Liver (tissue), 9 donors: Measurements from ENCODE around the gene MXD3. TPM values are rescaled to one million over a fixed set of nuclear protein-coding genes. Genes with fewer than 3 reads are reported as not detected.

Source experiments
- DNase-seq: peaks from one replicate; pipeline ENCODE4 v3.0.0-alpha.2; 2017; ENCODE audit warnings: low spot score
- H3K27ac ChIP-seq, 2 donors: one replicate each; pipeline ENCODE4 v1.7.0; 2013; ENCODE audit warnings: inconsistent platforms in 2 of 2, low read length in 2 of 2, control low read depth in 1 of 2, low read depth in 1 of 2, mild to moderate bottlenecking in 1 of 2
- H3K27me3 ChIP-seq, 4 donors: one replicate each; pipeline versions ENCODE4 v1.6.1 to v1.7.0; 2013; ENCODE audit warnings: low read length in 3 of 4, inconsistent platforms in 1 of 4, mild to moderate bottlenecking in 1 of 4, moderate library complexity in 1 of 4; ENCODE audit not compliant: control insufficient read depth in 4 of 4, insufficient read depth in 4 of 4
- H3K36me3 ChIP-seq, 4 donors: one replicate each; pipeline versions ENCODE4 v1.6.1 to v1.7.0; 2013; ENCODE audit warnings: low read length in 3 of 4, mild to moderate bottlenecking in 3 of 4, low read depth in 1 of 4, moderate library complexity in 1 of 4; ENCODE audit not compliant: control insufficient read depth in 4 of 4, insufficient read depth in 3 of 4
- H3K4me1 ChIP-seq, 4 donors: one replicate each; pipeline versions ENCODE4 v1.6.1 to v1.7.0; 2013; ENCODE audit warnings: low read length in 3 of 4, mild to moderate bottlenecking in 3 of 4, moderate library complexity in 1 of 4; ENCODE audit not compliant: control insufficient read depth in 4 of 4, insufficient read depth in 4 of 4
- H3K4me3 ChIP-seq, 3 donors: one replicate each; pipeline versions ENCODE4 v1.6.1 to v1.7.0; 2013; ENCODE audit warnings: low read length in 3 of 3, control low read depth in 1 of 3, low read depth in 1 of 3, mild to moderate bottlenecking in 1 of 3
- H3K9ac ChIP-seq, 2 donors: one replicate each; pipeline ENCODE4 v1.7.0; 2013; ENCODE audit warnings: low read length in 2 of 2, mild to moderate bottlenecking in 2 of 2, moderate library complexity in 2 of 2, control low read depth in 1 of 2, low read depth in 1 of 2
- H3K9me3 ChIP-seq, 4 donors: one replicate each; pipeline versions ENCODE4 v1.6.1 to v1.7.0; 2013; ENCODE audit warnings: low read length in 3 of 4; ENCODE audit not compliant: control insufficient read depth in 4 of 4
- FOXA1 ChIP-seq: IDR thresholded peaks from 2 replicates; pipeline ENCODE4 v1.6.1; 2016; ENCODE audit warnings: antibody characterized with exemption
- FOXA2 ChIP-seq: IDR thresholded peaks from 2 replicates; pipeline ENCODE4 v1.6.1; 2016; ENCODE audit warnings: antibody characterized with exemption
- GABPA ChIP-seq, 2 donors: IDR thresholded peaks in 1 of 2; conservative IDR thresholded peaks in 1 of 2; 2 replicates each; pipeline ENCODE4 v1.6.1; 2016; ENCODE audit warnings: antibody characterized with exemption in 2 of 2, mild to moderate bottlenecking in 1 of 2, moderate library complexity in 1 of 2
- HNF4A ChIP-seq, 2 donors: conservative IDR thresholded peaks; 2 replicates each; pipeline ENCODE4 v1.6.1; 2016; ENCODE audit warnings: antibody characterized with exemption in 2 of 2, mild to moderate bottlenecking in 2 of 2
- HNF4G ChIP-seq: IDR thresholded peaks from 2 replicates; pipeline ENCODE4 v1.6.1; 2016; ENCODE audit warnings: antibody characterized with exemption
- JUND ChIP-seq, 2 donors: IDR thresholded peaks; 2 replicates each; pipeline ENCODE4 v1.6.1; 2016; ENCODE audit warnings: antibody characterized with exemption in 2 of 2
- MAX ChIP-seq: IDR thresholded peaks from 2 replicates; pipeline ENCODE4 v1.6.1; 2016; ENCODE audit warnings: antibody characterized with exemption
- RAD21 ChIP-seq, 2 donors: IDR thresholded peaks; 2 replicates each; pipeline ENCODE4 v1.6.1; 2016; ENCODE audit warnings: antibody characterized with exemption in 2 of 2, mild to moderate bottlenecking in 2 of 2
- REST ChIP-seq: IDR thresholded peaks from 2 replicates; pipeline ENCODE4 v1.6.1; 2016; ENCODE audit warnings: antibody characterized with exemption, mild to moderate bottlenecking
- RXRA ChIP-seq, 2 donors: IDR thresholded peaks; 2 replicates each; pipeline ENCODE4 v1.6.1; 2017 to 2018; ENCODE audit warnings: antibody characterized with exemption in 2 of 2, mild to moderate bottlenecking in 1 of 2
- SP1 ChIP-seq: IDR thresholded peaks from 2 replicates; pipeline ENCODE4 v1.6.1; 2018; ENCODE audit warnings: antibody characterized with exemption, mild to moderate bottlenecking
- TAF1 ChIP-seq: conservative IDR thresholded peaks from 2 replicates; pipeline ENCODE4 v1.6.1; 2016; ENCODE audit warnings: antibody characterized with exemption, mild to moderate bottlenecking
- YY1 ChIP-seq: IDR thresholded peaks from 2 replicates; pipeline ENCODE4 v1.6.1; 2016; ENCODE audit warnings: antibody characterized with exemption, mild to moderate bottlenecking
- ZBTB33 ChIP-seq: IDR thresholded peaks from 2 replicates; pipeline ENCODE4 v1.6.1; 2016; ENCODE audit warnings: antibody characterized with exemption
- WGBS: extraction: QIAGEN DNeasy Blood & Tissue Kit; methylation state at CpG from one replicate; pipeline ENCODE4 v1.1.7; 2013; 5-methylcytosine and 5-hydroxymethylcytosine counted together
- polyA plus RNA-seq, 2 donors: library from polyadenylated mRNA; stranded (reverse) in 1 of 2; unstranded in 1 of 2; fragments of 200-250 nt in 1 of 2; fragments of >200 nt in 1 of 2; fragmentation: Nextera tagmentation in 1 of 2; extraction: Ambion mirVana in 1 of 2; gene quantifications; one replicate each; pipeline versions ENCODE4 v1.2.1 to v1.2.3, GENCODE V29; 2013 to 2015
- total RNA-seq, 2 donors: library from RNA; depleted of rRNA; stranded (reverse); fragments of >200 nt; gene quantifications; one replicate each; pipeline ENCODE4 v1.2.3, GENCODE V29; 2014
- donor health status: healthy.
- donor health status: healthy.
- donor health status: healthy.
- donor health status: healthy.
- donor health status: healthy.

The MXD3 gene
- total and polyA plus RNA-seq, 4 donors: 1.9 to 36.8 (median 7.0) TPM

- Histone ChIP-seq H3K27ac (no peak overlapping the region), H3K4me1 (peaks cover 7 to 24% (median 17%) of the 10 kb centered on the region in 4 donors), H3K9me3 (no peaks in the 10 kb centered on the region), H3K27me3 (no peaks in the 10 kb centered on the region), H3K9ac (no peak overlapping the region), H3K36me3 (no peaks in the 10 kb centered on the region), H3K4me3 (no peak overlapping the region)
- 96% methylated on average over 15 of the region's 15 CpGs for WGBS
- TF ChIP-seq JUND (IDR thresholded peaks at IDR 0.05) (no peak), HNF4A (conservative IDR thresholded peaks at IDR 0.05) (no peak), REST (no peak), GABPA (IDR thresholded peaks at IDR 0.05 in 1 of 2, conservative IDR thresholded peaks at IDR 0.05 in 1 of 2) (no peak), RXRA (IDR thresholded peaks at IDR 0.05) (no peak), HNF4G (no peak), SP1 (no peak), TAF1 (no peak), MAX (no peak), YY1 (no peak), FOXA2 (no peak), RAD21 (IDR thresholded peaks at IDR 0.05) (no peak), ZBTB33 (no peak)
- no peak for DNase-seq
Measured at GRCh38 chr5:177313561-177314259, 2.0 kb upstream of the MXD3 start.

- H3K4me1 ChIP-seq: peaks cover 6 to 19% (median 13%) of the 10 kb centered on the region in 4 donors
- no peak overlapping the region for H3K27ac ChIP-seq
- 34% methylated on average over 19 of the region's 19 CpGs for WGBS
- DNase-seq: peak; percentile 70
- no peak overlapping the region for H3K4me3 ChIP-seq
- no peaks in the 10 kb centered on the region for H3K9me3 ChIP-seq
- TF ChIP-seq TAF1 (no peak), FOXA1 (peak; percentile 18), RAD21 (IDR thresholded peaks at IDR 0.05) (no peak), YY1 (no peak)
- H3K9ac ChIP-seq: no peak overlapping the region
- H3K36me3 ChIP-seq: no peaks in the 10 kb centered on the region
- no peaks in the 10 kb centered on the region for H3K27me3 ChIP-seq
Measured at GRCh38 chr5:177312649-177313181, 1.0 kb upstream of the MXD3 start.
